HG03097 (cell line): ENCODE data around the gene POLR2F.

ENCODE experiments used
- ATAC-seq: cut with Tn5 transposase; IDR thresholded peaks from one replicate; pipeline ENCODE4 v1.9.1; 2021; ENCODE audit not compliant: unreplicated experiment, low FRiP score

Gene POLR2F

DNA sequence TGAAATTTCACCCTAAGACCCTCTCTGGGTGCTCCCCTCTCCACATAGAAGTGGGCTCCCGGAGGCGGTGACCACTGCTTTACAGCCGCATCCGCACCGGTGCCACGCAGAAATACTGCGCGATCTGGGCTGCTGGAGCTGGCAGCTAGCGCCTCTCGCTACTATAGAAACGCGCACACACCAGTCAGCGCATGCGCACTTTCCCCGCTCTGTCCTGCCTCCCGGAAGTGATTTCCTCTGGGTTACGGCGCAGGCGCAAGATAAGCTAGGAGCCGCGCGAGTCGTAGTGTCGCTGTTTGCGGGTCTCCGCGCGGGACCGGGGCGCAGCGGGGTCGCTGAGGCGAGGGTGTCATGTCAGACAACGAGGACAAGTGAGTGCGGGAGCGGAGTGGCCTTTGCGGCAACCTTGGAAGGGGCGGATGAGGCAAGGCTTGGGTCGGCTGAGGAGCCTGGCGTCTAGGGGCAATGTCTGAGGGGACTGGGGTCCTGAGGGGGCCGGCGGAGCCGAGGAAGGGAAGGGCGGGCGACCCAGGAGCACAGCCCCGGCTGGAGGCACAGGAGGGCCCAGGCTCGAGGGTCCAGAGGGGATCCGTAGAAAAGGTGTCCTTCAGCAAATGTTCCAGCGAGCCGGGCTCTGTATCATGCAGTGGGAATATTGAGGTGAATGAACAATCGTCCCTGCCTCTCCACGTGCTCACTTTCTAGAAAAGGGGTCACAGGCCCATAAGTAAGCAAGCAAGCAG is at the start of gene POLR2F, which contains the start of gene C22orf23:
POLR2F (plus strand) TSS at position 263 of the 743 bp plus-strand sequence; CDS start at position 352, 89 bp downstream.
C22orf23 (minus strand) TSS at position 165 of the 743 bp plus-strand sequence. CDS start 452 bp downstream, outside the sequence.
- peak; percentile 86 for ATAC-seq

DNA sequence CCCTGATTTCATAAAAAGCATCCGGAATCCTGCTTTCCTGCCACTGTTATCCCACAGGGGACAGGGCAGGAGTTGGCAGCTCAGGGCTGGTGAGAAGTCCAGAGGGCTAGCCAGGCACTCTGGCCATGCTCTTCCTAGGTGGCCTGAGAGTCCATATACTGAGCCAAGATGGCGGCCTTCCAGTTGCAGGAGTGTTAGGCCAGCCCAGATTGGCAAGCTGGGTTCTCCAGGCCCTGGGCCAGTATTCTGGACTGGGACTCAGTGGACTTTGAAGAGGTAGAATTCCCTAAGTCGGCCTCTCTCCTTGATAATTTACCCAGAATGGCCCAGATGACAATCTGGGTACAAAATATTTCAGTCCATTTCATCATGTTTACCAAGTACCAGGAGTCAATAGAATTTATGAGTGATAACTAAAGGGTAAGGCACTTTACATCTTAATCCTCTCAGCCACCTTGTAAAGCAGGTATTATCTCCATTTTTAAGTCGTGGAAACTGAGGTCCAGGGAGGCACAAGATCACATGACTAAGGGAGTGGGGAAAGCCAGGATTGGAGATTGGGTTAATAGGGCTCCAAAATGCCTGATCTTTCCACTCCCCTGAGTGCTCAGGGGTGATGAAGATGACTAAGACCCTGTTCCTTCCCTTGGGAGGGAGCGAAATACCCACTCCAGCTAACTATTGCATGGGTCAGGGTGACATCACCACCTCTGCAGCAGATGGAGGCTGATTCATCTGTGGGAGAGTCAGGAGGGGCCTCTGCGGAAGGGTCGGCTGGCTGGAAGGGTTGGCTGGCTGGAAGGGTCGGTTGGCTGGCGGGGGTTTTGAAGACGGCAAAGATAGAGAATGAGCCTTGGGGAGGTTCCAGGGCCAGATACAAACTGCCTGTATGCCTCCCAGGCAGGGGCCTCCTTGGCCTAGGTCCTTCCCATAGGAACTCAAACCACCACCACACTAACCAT is 48.6 kb upstream of the POLR2F start:
- ATAC-seq, result no peak

DNA sequence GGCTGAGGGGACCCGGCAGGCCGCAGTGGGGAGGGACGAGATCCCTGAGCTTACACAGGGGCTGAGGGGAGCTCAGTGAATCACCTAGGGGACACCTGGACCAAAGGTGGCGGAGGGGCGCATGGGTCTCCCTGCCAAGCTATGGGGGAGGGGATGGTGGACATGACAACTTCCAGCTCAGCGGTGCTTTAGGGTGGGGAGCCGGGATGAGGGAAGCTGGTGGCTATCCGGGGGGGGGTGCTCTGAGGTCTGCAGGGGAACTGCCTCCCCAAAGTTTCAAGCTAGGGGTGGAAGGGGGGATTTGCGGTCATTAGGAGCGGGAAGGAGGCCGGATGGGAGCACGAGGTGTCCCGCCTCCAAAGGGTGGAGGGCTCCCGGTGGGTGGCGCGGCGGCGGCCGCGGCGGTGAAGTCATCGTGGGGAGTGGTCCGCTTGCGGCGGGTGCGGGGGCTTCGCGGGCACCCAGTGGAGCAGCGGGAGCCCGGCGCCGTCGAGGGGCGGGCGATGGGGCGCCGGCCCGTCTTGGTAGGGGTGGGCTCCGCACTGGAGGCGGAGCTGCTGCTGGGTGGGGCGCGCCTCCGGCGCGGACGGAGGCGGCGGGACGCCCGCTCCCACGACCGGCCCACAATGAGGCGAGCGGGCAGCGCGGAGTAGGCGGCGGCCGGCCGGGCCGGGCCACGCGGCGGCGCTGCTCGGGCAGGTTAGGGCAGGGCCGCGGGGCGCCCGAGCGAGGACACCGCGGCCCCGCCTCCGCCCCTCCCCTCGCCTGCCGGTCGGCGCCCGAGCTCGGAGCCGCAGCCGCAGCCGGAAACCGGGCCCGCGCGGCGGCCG is 47.8 kb upstream of the POLR2F start, which contains the start of gene MICALL1:
MICALL1 (plus strand) TSS at position 764 of the 830 bp plus-strand sequence. CDS start 126 bp downstream, outside the sequence.
- peak; percentile 69 for ATAC-seq

DNA sequence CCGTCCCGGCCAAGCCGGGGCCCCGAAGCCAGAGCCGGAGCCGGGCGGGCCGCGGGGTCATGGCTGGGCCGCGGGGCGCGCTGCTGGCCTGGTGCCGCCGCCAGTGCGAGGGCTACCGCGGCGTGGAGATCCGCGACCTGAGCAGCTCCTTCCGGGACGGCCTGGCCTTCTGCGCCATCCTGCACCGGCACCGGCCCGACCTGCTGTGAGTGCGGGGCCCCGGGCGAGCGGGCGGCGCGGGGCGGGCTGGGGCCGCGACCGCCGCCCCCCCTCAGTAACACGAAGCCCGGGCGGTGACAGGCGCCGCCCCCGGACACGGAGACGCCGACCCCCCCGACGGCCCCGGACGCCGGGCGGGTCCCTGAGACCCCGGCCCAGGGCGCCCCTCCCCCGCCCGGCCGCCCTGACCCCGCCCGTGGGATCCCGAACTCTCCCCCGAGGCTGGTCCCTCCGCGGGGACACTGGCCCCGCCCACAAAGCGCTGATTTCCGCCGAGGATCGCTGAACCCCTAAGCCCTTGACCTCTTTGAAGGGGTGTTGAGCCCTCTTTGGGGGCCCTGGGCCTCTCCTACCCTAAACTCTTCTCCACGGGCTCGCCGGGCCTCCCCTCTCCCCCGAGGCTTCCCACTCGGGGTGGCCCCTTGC is 47.0 kb upstream of the POLR2F start:
- ATAC-seq, result peak; percentile 26

DNA sequence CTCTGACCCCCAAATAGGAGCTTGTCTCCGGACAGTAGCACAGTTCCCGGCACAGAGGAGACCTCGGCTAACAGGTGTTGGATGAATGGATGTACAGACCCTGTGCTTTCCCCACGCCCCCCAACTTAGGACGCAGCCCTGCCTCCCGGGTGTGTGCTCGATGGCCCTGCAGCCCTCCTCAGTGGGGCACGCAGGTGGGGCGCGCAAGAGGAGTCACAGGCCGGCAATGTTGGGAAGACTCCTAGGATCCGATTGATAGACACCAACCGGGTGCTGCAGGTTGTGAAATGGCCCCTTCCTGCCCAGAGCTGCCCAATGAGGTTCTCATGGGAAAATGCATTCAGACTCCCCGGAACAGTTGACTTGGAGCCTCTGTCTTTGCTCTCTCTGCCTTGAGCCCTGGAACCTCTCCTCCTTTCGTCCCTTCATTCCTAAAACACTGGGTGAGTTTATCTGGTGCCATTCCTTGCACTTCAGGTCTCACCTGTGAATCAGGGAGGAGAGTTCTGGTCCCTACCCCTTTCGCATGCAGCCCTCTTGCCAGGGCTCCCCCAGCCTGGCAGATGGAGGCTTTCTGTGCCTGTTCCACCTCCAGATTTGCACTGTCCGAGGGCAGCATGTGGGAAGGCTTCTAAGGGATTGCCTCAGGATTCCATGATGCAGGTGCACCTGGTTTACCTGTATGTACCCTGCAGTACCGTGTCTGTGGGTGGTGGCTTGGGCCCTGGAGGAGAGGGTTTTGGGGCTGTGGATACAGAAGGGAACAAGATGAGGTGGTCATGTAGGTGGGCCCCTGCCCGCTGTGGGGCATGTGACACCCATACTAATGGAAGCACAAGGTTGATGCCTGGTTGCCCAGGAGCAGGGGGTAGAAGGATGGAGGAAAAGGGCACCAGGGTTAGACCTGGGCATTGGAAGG is 46.2 kb upstream of the POLR2F start:
- ATAC-seq, result no peak

DNA sequence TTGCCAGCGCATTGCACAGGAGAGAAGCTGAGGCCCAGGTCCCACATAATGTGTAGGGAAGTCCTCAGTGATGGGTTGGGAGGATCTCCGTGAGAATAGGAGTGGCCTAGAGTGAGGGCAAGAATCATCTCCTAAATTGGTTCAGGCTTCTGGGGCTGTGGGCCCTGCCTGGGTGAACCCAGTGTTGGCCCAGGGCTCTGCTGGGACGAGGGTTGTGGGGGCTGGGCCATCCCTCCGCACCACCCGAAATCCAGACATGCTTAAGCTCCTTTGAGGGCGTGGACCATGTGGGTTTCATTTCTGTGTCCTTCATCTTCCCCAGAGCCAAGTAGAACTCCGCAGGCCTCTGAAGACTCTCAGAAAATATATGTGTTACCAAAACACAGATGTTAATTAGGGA is 43.7 kb upstream of the POLR2F start:
- no peak for ATAC-seq

DNA sequence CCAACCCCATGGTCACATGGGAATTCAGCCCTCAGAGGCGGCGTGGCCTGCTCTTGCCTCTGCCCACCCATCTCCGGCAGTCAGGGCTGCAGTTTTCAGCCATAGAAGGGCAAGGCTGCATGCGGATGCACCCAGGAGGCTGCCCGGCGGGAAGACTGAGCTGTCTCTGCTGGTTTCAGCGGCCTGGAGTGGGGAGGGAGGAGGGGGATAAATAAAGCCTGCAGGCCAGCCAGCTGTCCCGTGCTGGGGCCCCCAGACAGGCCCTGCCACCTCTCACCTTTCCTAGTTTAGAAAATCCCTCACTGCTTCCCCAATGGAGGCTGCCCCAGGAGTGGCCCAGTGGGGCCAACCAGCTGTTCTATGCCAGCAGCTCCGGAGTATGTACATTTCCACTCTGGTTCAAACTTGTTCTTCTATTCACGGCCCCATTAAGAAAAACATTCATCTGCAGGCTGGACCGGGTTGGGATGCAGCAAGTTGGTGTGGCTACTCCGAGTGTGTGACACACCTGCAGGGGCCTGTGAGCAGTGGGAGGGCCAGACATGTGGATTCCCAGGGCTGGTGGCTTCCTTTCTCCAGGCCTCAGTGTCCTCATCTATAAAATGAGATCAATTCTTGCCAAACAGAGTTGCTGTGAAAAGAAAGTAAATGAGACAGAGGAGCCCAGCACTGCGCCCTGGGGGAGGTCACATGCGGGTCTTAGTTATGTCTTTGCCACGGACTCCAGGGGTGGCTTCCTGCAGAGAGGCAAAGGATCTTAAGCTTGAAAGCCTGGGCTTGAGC is 42.4 kb upstream of the POLR2F start:
- no peak for ATAC-seq

DNA sequence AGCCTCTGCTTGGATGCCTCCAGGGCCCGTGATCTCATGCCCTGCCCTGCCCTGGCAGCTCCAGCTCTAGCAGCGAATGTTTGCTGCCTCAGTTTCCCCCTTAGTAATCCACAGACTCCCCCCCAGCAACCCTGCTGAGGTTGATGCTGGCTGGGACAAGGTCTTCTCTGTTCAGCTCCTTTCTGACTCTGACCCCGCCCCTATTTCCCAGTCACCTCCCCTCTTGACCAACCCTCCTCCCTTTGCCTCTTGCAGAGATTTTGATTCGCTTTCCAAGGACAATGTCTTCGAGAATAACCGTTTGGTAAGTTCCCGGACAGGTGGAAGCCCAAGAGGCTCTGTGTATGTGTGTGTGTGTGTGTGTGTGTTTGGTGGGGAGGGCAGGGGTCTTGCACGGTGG is 41.8 kb upstream of the POLR2F start:
- no peak for ATAC-seq

DNA sequence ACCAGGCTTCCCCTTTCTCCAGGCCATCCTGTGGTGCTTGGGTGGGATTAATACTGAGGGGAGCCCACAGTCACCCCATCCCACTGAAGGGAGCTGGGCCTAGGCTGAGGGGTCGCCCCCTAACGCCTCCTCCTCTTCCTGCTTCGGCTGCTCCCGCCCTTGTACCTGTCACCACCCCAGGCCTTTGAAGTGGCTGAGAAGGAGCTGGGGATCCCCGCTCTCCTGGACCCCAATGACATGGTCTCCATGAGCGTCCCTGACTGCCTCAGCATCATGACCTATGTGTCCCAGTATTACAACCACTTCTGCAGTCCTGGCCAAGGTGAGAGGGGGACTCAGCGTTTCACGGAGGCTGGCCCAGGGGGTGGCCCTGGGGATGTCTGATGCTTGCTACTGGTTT is 41.3 kb upstream of the POLR2F start:
- no peak for ATAC-seq

DNA sequence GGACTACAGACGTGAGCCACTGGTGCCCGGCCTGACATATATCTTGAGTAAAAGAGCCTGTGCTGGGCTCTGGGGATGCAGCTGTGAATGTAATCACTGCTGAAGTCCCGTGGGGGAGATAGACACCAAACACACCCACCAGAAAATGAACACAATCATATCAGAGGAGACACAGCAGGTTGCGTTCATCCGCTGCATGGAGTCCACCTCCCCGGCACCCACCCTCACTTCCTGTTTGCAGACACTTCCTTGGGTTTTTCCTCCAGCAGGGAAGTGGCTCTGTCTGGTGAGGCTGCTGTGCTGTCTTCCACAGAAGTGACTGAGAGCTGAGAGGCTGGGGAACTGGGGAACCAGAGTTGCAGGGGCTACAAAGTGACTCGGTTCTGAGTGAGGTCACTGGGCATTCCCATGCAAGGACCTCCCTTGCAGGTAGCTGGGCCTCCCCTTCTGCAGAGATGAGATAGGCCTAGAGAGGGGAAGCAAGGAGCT is 40.2 kb upstream of the POLR2F start:
- ATAC-seq, result no peak

DNA sequence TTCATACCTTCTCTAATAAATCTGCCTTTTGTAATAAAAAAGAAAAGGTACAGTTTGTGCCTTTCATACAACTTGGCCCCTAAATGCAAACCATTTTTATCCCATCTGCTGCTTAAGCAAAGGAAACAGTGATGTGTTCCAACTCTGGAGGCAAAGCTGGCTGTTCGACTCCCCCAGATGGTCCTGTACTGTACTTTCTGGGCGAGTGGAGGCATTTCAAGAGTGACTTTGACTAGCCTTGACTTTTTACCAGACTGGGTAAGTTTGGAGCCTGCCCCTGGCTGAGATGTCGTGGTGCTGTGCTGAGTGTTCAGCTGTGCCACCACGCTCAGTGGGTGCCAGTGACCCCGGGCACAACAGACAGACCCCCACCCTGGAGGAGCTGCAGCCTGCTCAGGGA is 37.2 kb upstream of the POLR2F start:
- ATAC-seq, result no peak

DNA sequence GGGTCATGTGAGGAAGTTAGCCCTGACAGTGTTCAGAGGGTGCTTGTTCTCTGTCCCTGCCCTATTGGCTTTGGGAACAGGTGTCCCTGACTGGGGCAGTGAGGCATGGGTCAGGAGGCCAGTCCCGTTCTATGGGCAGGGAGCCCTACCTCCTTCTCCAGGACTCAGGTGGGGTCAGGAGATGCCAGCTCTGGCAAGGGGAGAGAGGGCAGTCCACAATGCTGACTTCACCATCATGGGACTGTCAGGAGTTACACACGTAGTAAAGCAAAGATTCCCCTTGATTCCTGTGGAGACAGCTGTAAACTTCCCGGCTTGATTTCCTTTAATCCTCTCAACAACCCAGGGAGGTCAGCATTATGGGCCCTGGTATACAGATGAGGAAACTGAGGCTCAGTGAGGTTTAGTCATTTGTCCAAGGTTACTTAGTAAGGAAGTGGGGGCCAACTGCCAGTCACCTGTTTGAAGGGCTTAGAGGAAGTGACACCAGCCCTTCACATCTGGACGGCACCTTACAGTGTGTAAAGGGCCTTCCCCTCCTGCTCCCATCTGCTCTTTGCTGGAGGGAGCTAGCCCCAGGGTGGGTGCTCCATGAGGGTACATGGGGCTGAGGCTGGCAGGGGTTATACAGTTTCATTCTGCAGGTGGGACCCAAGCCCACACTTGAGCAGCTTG is 35.5 kb upstream of the POLR2F start:
- no peak for ATAC-seq

DNA sequence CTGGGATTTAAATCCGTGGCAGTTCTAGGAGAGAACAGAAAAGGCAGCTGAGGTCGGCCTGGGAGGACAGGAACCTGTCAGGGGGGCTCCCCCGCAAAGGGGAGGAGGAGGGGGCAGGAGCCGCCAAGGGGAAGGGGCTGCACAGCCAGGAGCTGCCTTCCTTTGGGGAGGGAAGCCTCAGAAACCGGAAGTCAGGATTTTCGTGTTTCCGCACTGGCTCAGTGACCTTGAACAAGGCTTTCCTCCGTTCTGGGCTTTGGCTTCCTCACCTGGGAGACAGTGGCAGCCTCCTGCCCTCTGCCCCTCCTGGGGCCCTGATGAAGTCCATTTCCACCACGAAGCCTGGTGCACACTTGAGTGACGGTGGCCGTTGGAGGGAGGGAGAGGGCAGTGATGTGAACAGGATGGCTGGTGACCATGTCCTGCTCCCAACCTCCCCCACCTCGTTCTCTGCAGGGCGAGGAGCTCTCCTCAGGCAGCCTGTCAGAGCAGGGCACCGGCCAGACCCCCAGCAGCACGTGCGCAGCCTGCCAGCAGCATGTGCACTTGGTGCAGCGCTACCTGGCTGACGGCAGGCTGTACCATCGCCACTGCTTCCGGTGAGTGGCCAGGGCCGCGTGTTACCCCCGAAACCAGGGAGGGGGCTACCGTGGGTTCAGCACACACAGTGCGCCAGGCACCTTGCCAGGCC is 34.8 kb upstream of the POLR2F start:
- no peak for ATAC-seq

DNA sequence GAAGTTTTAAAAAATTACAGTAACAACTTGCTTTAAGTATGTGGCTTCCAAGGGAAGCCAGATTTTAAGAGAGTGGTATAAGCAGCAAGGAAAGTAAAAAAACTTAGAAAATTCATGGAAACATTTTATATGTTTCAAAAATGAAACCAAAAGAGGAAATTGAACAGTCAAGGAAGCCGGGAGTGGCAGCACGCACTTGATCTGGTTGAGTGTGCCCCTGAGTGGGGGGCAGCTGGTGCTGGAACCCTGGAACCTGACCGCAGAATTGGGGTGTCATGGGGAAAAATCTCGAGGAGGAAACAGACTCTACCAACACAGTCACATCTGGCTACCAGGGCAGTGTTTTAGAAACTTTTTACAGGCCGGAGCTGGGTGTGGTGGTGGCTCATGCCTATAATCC is 33.4 kb upstream of the POLR2F start:
- ATAC-seq, result no peak

DNA sequence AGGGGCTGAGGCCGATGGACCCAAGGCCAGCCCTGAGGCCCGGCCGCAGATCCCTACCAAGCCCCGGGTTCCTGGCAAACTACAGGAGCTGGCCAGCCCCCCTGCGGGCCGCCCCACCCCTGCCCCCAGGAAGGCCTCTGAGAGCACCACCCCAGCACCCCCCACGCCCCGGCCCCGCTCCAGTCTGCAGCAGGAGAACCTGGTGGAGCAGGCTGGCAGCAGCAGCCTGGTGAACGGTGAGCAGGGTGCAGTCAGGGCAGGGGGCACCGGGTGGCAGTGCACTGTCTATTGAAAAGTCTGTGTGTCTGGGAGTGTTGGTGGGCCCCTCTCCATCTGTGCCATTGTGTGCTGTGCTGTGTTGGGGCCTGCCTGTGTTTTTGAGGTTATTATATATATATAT is 31.3 kb upstream of the POLR2F start:
- no peak for ATAC-seq

DNA sequence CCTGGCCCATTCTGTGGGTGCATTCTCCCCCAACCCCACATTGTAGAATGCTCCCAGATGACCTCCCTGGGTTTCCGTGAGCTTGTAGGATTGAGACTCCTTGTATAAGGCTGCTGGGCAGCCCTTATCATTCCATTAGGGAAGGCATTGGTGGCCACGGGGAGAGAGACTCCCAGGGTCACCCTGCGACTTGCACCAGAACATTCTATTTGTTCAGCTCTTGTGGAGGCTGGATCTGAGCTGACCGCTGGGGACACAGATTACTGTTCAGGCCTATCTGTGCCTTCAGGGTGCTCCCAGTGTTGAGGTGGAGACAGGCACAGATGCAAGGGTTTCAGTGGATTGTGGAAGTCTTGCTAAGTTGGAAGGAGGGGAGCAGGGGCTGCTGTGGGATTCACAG is 29.6 kb upstream of the POLR2F start:
- ATAC-seq, result no peak
